ENCODE results near the gene IDH1. TPM values are rescaled to one million over a fixed set of nuclear protein-coding genes. Genes with fewer than 3 reads are reported as not detected.

IDH1 gene
- total RNA-seq, 1 donor from 2014 or later, result 65.2 TPM

DNA sequence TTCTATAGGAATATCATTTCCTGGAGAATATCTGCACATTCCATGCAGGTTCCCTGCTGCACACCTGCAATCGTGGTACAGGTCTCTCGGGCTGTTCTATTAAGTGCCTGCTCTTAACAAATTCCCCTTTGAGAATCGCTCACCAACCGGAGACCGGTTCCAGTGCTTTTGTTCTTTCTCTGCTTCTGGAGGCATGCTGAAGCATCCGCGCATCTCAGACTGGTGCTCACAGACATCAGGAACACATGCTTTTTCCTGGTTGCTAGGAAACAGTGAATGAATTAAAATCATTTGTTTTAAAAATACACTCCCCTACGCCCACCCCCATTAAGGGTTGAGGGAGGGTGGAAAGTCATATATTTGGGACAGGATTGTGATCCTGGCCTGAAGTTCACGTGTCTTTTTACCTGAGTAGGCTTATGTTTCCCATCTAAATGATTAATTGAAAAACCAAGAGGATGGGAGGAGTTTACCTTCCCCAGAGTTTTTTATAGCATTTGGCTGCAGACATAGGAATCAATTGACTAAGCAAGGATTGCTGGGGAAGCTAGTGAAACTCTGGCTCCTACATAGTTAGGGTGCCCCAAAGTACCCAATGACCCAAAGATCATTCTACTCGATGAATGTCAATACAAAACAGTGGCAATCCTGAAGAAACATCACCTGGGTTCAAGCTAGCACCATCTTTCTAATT, 64.9 kb downstream of the IDH1 start, which contains the start of gene C2orf80:
Gene C2orf80 (minus strand): TSS at position 221 of the 694 bp plus-strand sequence. CDS start 3,044 bp downstream, outside the sequence.
- Histone ChIP-seq H3K9me3 (ENCODE audit: control insufficient read depth in 3 of 3, low read length in 3 of 3) (no peaks in the 10 kb centered on the region), H3K27ac (ENCODE audit: low read depth, low read length) (no peak within 1 kb of the TSS), H3K4me1 (ENCODE audit: control insufficient read depth in 3 of 3, insufficient read depth in 3 of 3, low read length in 3 of 3) (no peaks in the 10 kb centered on the region)

DNA sequence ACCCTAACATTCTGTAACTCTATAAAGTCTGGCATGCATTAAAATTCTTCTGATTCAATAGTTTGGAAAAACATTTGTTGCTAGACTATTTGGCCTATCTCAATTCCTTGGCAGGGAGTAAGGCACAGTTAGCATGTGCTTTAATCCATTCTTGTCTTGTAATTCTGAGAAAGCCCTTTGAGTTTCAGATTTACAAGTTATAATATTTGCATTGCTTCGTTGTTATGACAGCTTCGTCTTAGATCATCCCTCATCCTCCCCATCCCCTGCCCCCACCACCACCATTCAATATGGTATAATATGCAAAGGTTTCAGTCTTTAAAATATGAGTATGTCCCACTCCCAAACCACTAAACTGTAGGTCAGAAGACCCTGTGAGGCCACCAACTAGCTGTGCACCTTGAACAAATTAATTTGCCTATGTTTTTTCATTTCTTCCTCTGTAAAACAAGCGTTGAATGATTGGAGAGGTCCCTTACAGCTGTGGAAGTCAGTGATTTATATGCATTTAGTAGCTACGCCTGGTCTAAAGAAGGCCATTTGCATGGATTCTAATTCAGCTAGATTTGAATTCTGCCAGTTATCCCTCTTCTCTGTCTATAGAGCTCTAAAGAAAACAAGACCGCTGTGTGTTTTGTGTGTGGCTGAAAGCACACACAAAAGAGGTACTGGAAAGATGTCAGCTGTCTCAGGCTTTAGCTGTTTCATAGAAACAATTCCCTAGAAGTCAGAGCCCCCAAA, 65.6 kb downstream of the IDH1 start:
- H3K27ac ChIP-seq (ENCODE audit: low read depth, low read length), result no peak overlapping the region
- H3K9me3 ChIP-seq (ENCODE audit: control insufficient read depth in 3 of 3, low read length in 3 of 3), result no peaks in the 10 kb centered on the region
- H3K27me3 ChIP-seq (ENCODE audit: control insufficient read depth in 3 of 3, insufficient read depth in 3 of 3, low read length in 3 of 3), result peaks cover 0 to 6% (median 2%) of the 10 kb centered on the region in 3 donors

More for the DNA sequence above, 64.9 kb downstream of the IDH1 start, which contains the start of gene C2orf80:
- Histone ChIP-seq H3K9ac (ENCODE audit: low read depth in 1 of 3, low read length in 3 of 3) (no peak within 1 kb of the TSS), H3K27me3 (ENCODE audit: control insufficient read depth in 3 of 3, insufficient read depth in 3 of 3, low read length in 3 of 3) (peaks cover 0 to 3% (median 2%) of the 10 kb centered on the region in 3 donors), H3K36me3 (ENCODE audit: control insufficient read depth in 3 of 3, insufficient read depth in 3 of 3, low read length in 3 of 3) (no peaks in the 10 kb centered on the region), H3K4me3 (ENCODE audit: low read length in 3 of 3) (no peak within 1 kb of the TSS)

DNA sequence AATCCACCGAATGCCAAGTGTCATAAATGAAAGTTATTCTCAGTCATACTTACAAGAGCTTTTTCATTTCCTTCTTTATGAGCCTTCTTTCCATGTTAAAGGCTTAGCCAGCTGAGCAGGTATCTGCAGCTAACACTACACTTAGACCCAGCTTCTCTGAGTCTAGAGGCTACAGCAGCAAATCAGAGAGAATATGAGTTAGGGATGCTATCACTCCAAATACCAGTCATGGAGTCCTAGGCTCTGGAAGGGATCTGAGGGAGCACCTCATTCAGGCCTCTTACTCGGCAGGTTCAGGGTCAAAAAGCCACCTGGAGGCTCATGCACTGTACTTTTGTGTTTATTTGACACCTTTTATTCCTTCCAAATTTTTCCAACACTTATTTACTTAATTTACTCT, 68.0 kb downstream of the IDH1 start:
- no peaks in the 10 kb centered on the region for H3K36me3 ChIP-seq (ENCODE audit: control insufficient read depth in 3 of 3, insufficient read depth in 3 of 3, low read length in 3 of 3)
- H3K27ac ChIP-seq (ENCODE audit: low read depth, low read length), result no peak overlapping the region
- peaks cover 0 to 9% (median 2%) of the 10 kb centered on the region in 3 donors for H3K27me3 ChIP-seq (ENCODE audit: control insufficient read depth in 3 of 3, insufficient read depth in 3 of 3, low read length in 3 of 3)
- no peaks in the 10 kb centered on the region for H3K9me3 ChIP-seq (ENCODE audit: control insufficient read depth in 3 of 3, low read length in 3 of 3)
- H3K9ac ChIP-seq (ENCODE audit: low read depth in 1 of 3, low read length in 3 of 3), result no peak overlapping the region
- no peak overlapping the region for H3K4me3 ChIP-seq (ENCODE audit: low read length in 3 of 3)
- no peaks in the 10 kb centered on the region for H3K4me1 ChIP-seq (ENCODE audit: control insufficient read depth in 3 of 3, insufficient read depth in 3 of 3, low read length in 3 of 3)

More for the DNA sequence above, 65.6 kb downstream of the IDH1 start:
- H3K36me3 ChIP-seq (ENCODE audit: control insufficient read depth in 3 of 3, insufficient read depth in 3 of 3, low read length in 3 of 3), result no peaks in the 10 kb centered on the region
- no peak overlapping the region for H3K9ac ChIP-seq (ENCODE audit: low read depth in 1 of 3, low read length in 3 of 3)
- no peaks in the 10 kb centered on the region for H3K4me1 ChIP-seq (ENCODE audit: control insufficient read depth in 3 of 3, insufficient read depth in 3 of 3, low read length in 3 of 3)
- H3K4me3 ChIP-seq (ENCODE audit: low read length in 3 of 3), result no peak overlapping the region

DNA sequence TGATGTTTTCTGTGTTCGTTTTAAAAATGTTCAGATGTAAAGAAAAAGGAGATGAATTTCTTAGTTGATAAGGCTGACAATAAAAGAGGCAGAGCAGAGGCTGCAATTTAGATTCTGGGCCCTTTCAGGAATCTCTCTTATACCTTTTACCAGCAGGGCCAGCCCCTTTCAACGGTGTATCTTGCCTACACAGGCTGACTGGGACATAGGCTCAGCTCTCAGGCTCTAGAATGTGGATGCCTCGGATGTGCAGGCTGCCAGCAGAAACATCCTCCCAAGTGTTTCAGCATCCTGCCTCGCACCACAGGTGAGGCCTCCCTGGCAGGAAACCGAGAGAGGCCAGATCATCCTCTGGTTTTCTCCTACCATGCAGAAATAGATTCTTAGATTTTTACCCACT, 68.4 kb downstream of the IDH1 start:
- H3K36me3 ChIP-seq (ENCODE audit: control insufficient read depth in 3 of 3, insufficient read depth in 3 of 3, low read length in 3 of 3), result no peaks in the 10 kb centered on the region
- H3K27ac ChIP-seq (ENCODE audit: low read depth, low read length), result no peak overlapping the region
- H3K27me3 ChIP-seq (ENCODE audit: control insufficient read depth in 3 of 3, insufficient read depth in 3 of 3, low read length in 3 of 3), result peaks cover 0 to 10% (median 2%) of the 10 kb centered on the region in 3 donors
- H3K9me3 ChIP-seq (ENCODE audit: control insufficient read depth in 3 of 3, low read length in 3 of 3), result no peaks in the 10 kb centered on the region
- H3K9ac ChIP-seq (ENCODE audit: low read depth in 1 of 3, low read length in 3 of 3), result no peak overlapping the region
- H3K4me1 ChIP-seq (ENCODE audit: control insufficient read depth in 3 of 3, insufficient read depth in 3 of 3, low read length in 3 of 3), result no peaks in the 10 kb centered on the region
- no peak overlapping the region for H3K4me3 ChIP-seq (ENCODE audit: low read length in 3 of 3)

Other genes starting within 250 kb of the IDH1 start
- 20.9 TPM for gene PLEKHM3, start 229.5 kb downstream of the IDH1 start, total RNA-seq
- gene CRYGD, start 130.5 kb downstream of the IDH1 start, total RNA-seq, result not detected
- gene CRYGC, start 125.2 kb downstream of the IDH1 start, total RNA-seq, result not detected
- not detected for gene CRYGB, start 108.9 kb downstream of the IDH1 start, total RNA-seq
- gene CRYGA, start 91.5 kb downstream of the IDH1 start, total RNA-seq, result not detected
- gene C2orf80, start 65.0 kb downstream of the IDH1 start, total RNA-seq, result not detected
- 22.4 TPM for gene PIKFYVE, start 11.2 kb upstream of the IDH1 start, total RNA-seq
- 0.52 TPM for gene PTH2R, start 151.7 kb upstream of the IDH1 start, total RNA-seq